Measurements from ENCODE around the gene MYH9. TPM values are rescaled to one million over a fixed set of nuclear protein-coding genes. Genes with fewer than 3 reads are reported as not detected.

The MYH9 gene
- total RNA-seq, 1 experiment from 2014 or later: 788 TPM

DNA sequence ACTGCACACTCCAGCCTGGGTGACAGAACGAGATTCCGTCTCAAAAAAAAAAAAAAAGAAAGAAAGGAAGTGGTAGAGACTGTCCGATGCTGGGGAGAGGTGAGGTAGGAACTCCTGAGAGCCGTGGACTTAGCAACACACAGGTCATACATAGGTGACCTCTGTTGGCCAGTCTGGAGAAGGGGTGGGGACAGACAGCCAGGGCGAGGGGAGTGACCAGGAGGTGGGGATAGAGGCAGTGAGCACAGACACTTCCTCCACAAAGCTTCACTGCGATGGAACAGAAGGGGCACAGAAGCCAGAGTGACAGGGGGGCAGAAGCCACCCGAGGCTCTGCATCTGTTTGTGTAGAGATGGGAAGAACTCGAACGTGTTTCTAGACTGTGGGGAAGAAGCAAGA lies 47.1 kb downstream of the MYH9 start:
- peak overlapping the region; percentile 78 for H3K27ac ChIP-seq (ENCODE audit: low read length)
- no peaks in the 10 kb centered on the region for H3K9me3 ChIP-seq (ENCODE audit: control insufficient read depth, insufficient read depth, low read depth, low read length)
- in situ Hi-C loops (cut with HindIII; ENCODE audit: low pct_unique_long_range_greater_than_20kb, low sequenced_read_pairs) (no loop called here), intact Hi-C loops (cut with micrococcal nuclease; ENCODE audit: unreplicated experiment) (no loop called here)
- 0 out of 2 replicates have a peak, but pooled peaks have one; percentile 27 for ATAC-seq
- peaks cover 93% of the 10 kb centered on the region for H3K4me1 ChIP-seq (ENCODE audit: control insufficient read depth, insufficient read depth, low read length)
- no peaks in the 10 kb centered on the region for H3K27me3 ChIP-seq (ENCODE audit: control insufficient read depth, insufficient read depth, low read length)
- ChIA-PET POLR2A (no interaction called here), CTCF (no interaction called here)
- no peak for DNase-seq (ENCODE audit: low read depth, low spot score)
- H3K36me3 ChIP-seq (ENCODE audit: control insufficient read depth, insufficient read depth, low read length): peaks cover 10% of the 10 kb centered on the region
- TF ChIP-seq TCF7L2 (IDR thresholded peaks at IDR 0.05; ENCODE audit: low read depth, low read length): no peak
- no peak for TF ChIP-seq POLR2AphosphoS5 (IDR thresholded peaks at IDR 0.05; ENCODE audit: low read depth, low read length)
- TF ChIP-seq, protein P1, sequence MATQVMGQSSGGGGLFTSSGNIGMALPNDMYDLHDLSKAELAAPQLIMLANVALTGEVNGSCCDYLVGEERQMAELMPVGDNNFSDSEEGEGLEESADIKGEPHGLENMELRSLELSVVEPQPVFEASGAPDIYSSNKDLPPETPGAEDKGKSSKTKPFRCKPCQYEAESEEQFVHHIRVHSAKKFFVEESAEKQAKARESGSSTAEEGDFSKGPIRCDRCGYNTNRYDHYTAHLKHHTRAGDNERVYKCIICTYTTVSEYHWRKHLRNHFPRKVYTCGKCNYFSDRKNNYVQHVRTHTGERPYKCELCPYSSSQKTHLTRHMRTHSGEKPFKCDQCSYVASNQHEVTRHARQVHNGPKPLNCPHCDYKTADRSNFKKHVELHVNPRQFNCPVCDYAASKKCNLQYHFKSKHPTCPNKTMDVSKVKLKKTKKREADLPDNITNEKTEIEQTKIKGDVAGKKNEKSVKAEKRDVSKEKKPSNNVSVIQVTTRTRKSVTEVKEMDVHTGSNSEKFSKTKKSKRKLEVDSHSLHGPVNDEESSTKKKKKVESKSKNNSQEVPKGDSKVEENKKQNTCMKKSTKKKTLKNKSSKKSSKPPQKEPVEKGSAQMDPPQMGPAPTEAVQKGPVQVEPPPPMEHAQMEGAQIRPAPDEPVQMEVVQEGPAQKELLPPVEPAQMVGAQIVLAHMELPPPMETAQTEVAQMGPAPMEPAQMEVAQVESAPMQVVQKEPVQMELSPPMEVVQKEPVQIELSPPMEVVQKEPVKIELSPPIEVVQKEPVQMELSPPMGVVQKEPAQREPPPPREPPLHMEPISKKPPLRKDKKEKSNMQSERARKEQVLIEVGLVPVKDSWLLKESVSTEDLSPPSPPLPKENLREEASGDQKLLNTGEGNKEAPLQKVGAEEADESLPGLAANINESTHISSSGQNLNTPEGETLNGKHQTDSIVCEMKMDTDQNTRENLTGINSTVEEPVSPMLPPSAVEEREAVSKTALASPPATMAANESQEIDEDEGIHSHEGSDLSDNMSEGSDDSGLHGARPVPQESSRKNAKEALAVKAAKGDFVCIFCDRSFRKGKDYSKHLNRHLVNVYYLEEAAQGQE (IDR thresholded peaks at IDR 0.05; ENCODE audit: insufficient read depth in 1 of 2, low read depth in 2 of 2, low read length in 1 of 2): no peak
- TF ChIP-seq, protein P2, sequence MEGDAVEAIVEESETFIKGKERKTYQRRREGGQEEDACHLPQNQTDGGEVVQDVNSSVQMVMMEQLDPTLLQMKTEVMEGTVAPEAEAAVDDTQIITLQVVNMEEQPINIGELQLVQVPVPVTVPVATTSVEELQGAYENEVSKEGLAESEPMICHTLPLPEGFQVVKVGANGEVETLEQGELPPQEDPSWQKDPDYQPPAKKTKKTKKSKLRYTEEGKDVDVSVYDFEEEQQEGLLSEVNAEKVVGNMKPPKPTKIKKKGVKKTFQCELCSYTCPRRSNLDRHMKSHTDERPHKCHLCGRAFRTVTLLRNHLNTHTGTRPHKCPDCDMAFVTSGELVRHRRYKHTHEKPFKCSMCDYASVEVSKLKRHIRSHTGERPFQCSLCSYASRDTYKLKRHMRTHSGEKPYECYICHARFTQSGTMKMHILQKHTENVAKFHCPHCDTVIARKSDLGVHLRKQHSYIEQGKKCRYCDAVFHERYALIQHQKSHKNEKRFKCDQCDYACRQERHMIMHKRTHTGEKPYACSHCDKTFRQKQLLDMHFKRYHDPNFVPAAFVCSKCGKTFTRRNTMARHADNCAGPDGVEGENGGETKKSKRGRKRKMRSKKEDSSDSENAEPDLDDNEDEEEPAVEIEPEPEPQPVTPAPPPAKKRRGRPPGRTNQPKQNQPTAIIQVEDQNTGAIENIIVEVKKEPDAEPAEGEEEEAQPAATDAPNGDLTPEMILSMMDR (IDR thresholded peaks at IDR 0.05): no peak
- no peak for TF ChIP-seq SIN3A (IDR thresholded peaks at IDR 0.05; ENCODE audit: borderline replicate concordance, insufficient read depth, low read depth, low read length)
- H3K4me3 ChIP-seq (ENCODE audit: low read depth in 2 of 2, low read length in 2 of 2): no peak overlapping the region
- BruUV-seq (replicated peaks): no TSS peak

DNA sequence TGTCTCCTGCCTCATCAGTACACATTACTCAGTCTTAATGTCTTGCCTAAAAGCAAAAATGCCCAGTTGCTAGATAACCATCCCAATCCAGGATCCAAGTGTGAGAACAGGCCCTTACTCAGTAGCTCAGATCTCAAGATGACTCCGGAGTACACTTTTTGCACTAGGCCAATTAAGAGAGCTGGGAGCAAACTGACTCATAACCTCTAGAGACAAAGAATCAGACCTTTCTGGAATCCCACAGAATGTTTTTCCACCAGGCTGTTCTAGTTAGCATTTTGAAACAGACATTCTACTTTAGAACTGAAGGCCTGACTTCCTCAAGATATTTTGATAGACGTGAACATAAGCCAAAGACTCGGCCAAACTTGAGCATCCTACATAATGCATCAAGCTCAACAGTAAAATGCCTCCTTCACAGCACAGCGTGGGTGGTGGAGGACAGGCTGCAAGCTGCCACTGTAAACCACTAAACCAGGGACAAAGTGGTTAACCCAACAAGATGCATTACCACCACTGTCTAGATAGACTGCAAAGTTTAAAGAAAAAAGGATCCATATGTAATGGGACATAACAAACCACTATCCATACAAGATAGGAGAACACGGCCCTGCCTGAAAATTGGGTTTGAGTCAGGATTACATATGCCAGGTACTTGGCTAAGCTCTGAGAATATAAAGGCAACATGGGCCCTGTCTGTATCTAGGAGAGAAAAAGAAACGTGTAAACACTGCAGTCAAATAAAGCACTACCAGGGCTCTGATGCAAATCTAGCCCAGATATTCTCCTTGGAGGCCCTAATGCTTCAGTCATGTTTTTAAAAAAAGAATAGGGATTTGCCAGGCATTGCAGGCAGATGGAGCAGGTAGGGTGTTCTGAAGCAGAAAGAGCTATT lies 48.3 kb downstream of the MYH9 start:
- TF ChIP-seq POLR2AphosphoS5 (IDR thresholded peaks at IDR 0.05; ENCODE audit: low read depth, low read length) (no peak), TCF7L2 (IDR thresholded peaks at IDR 0.05; ENCODE audit: low read depth, low read length) (no peak), SIN3A (IDR thresholded peaks at IDR 0.05; ENCODE audit: borderline replicate concordance, insufficient read depth, low read depth, low read length) (no peak)
- TF ChIP-seq, protein P2 (IDR thresholded peaks at IDR 0.05): no peak
- TF ChIP-seq, protein P1 (IDR thresholded peaks at IDR 0.05; ENCODE audit: insufficient read depth in 1 of 2, low read depth in 2 of 2, low read length in 1 of 2): no peak
- ChIA-PET CTCF (no interaction called here), POLR2A (no interaction called here)
- Histone ChIP-seq H3K4me1 (ENCODE audit: control insufficient read depth, insufficient read depth, low read length) (peaks cover 96% of the 10 kb centered on the region), H3K27ac (ENCODE audit: low read length) (peak overlapping the region; percentile 73), H3K9me3 (ENCODE audit: control insufficient read depth, insufficient read depth, low read depth, low read length) (no peaks in the 10 kb centered on the region), H3K27me3 (ENCODE audit: control insufficient read depth, insufficient read depth, low read length) (no peaks in the 10 kb centered on the region), H3K36me3 (ENCODE audit: control insufficient read depth, insufficient read depth, low read length) (peaks cover 10% of the 10 kb centered on the region), H3K4me3 (ENCODE audit: low read depth in 2 of 2, low read length in 2 of 2) (no peak overlapping the region)
- intact Hi-C loops (cut with micrococcal nuclease; ENCODE audit: unreplicated experiment) (no loop called here), in situ Hi-C loops (cut with HindIII; ENCODE audit: low pct_unique_long_range_greater_than_20kb, low sequenced_read_pairs) (no loop called here)
- TSS peak; percentile 49 for BruUV-seq (replicated peaks)
- DNase-seq (ENCODE audit: low read depth, low spot score) (no peak), ATAC-seq (no peak)

Measured in Panc1 (cell line).